Heart right ventricle (tissue), 16 donors: ENCODE results near the gene TPM1. TPM values are rescaled to one million over a fixed set of nuclear protein-coding genes. Genes with fewer than 3 reads are reported as not detected.

Experiments
- ATAC-seq, 8 donors: fragments of 200-7000 bp; cut with Tn5 transposase; one replicate each; pipeline ENCODE4 v1.9.1; 2020; ENCODE audit warnings: mild to moderate bottlenecking in 8 of 8, moderate library complexity in 8 of 8, moderate number of reproducible peaks in 1 of 8
- DNase-seq, 2 donors: peaks; one replicate each; pipeline ENCODE4 v3.0.0-alpha.2; 2020
- H3K27ac ChIP-seq, 10 donors: fragments of 200-600 bp; sonication (generic) in 2 of 10; one replicate each; pipeline versions ENCODE4 v1.5.0 to v1.8.0; 2020 to 2022; ENCODE audit warnings: mild to moderate bottlenecking in 3 of 10
- H3K27me3 ChIP-seq, 7 donors: fragments of 200-600 bp; one replicate each; pipeline ENCODE4 v1.8.0; 2021 to 2022; ENCODE audit warnings: mild to moderate bottlenecking in 2 of 7
- H3K36me3 ChIP-seq, 9 donors: fragments of 200-600 bp; sonication (generic) in 1 of 9; one replicate each; pipeline versions ENCODE4 v1.5.0 to v1.8.0; 2020 to 2022; ENCODE audit warnings: mild to moderate bottlenecking in 2 of 9
- H3K4me1 ChIP-seq, 9 donors: fragments of 200-600 bp; sonication (generic) in 1 of 9; one replicate each; pipeline versions ENCODE4 v1.5.0 to v1.8.0; 2020 to 2022; ENCODE audit warnings: mild to moderate bottlenecking in 4 of 9
- H3K4me3 ChIP-seq, 10 donors: fragments of 200-600 bp; sonication (generic) in 2 of 10; one replicate each; pipeline versions ENCODE4 v1.5.0 to v1.8.0; 2020 to 2022; ENCODE audit warnings: mild to moderate bottlenecking in 7 of 10, moderate library complexity in 2 of 10
- H3K9me3 ChIP-seq, 11 donors: fragments of 200-600 bp in 10 of 11; sonication (generic) in 2 of 11; one replicate each; pipeline versions ENCODE4 v1.5.0 to v1.8.0; 2013 to 2022; ENCODE audit warnings: mild to moderate bottlenecking in 2 of 11, control low read depth in 1 of 11, moderate library complexity in 1 of 11
- CTCF ChIP-seq, 9 donors: fragments of 200-600 bp; sonication (generic) in 2 of 9; IDR thresholded peaks; one replicate each; pipeline versions ENCODE4 v1.5.0 to v1.8.0; 2021 to 2022; ENCODE audit warnings: antibody characterized with exemption in 9 of 9, mild to moderate bottlenecking in 5 of 9, moderate library complexity in 1 of 9
- WGBS, 2 donors: extraction: QIAGEN DNeasy Blood & Tissue Kit; methylation state at CpG; one replicate each; pipeline ENCODE4 v1.1.7; 2013; ENCODE audit warnings: inconsistent platforms in 1 of 2; 5-methylcytosine and 5-hydroxymethylcytosine counted together
- intact Hi-C, 10 donors: fragments of 100-400 bp; cut with DNase I; formaldehyde crosslinking; loops; one replicate each; pipeline versions ENCODE4 v1.11.1 to v1.14.2; 2022
- polyA plus RNA-seq, 2 donors: library from polyadenylated mRNA; stranded (reverse); fragments of 200-250 nt; gene quantifications; one replicate each; pipeline ENCODE4 v1.2.3, GENCODE V29; 2013
- total RNA-seq, 10 donors: library from RNA; stranded (reverse); fragmentation: NEBNext Ultra II Directional in 3 of 10; extraction: Animal tissue kit (Norgen Biotek cat#: 25700) in 3 of 10; gene quantifications; one replicate each; pipeline versions ENCODE4 v1.2.1 to v1.2.4, GENCODE V29; 2021 to 2023
- donor health status: Arrhythmogenic right ventricular cardiomyopathy.
- donor health status: ischemic (EF 13 %, LVEDD 7.1; RV severe dilation, severe dysfunction).
- donor health status: healthy with polysubstance abuse.
- donor health status: DM: no; HTN: yes; CAD: no.
- donor health status: DM: no; HTN: no; CAD: no.
- donor health status: ischemic (EF 25% LVEDD 6.9; RV normal size, moderate dysfunction).
- donor health status: ischemic (EF 25% LVEDD 5.7; RV mildly dilated, moderate dysfunction).
- donor health status: healthy.
- donor health status: DM: yes; HTN: yes; CAD: no.
- donor health status: Ischemic cardiomyopathy.
- donor health status: ischemic (EF 35%, LVEDD 5.7; RV mildly dilated, moderate dysfunction).
- donor health status: nonischemic (EF 11% LVEDD 7.7; RV severe dilation, severe dysfunction).
- donor health status: DM: yes; HTN: yes; CAD: no.
- donor health status: PGD.
- donor health status: ischemic (EF 29% LVEDD 5.4; RV normal size, mild dysfunction).
- donor health status: nonischemic (EF 23%, LVEDD 6.1; RV moderate dilation, normal function).

TPM1 gene
- total and polyA plus RNA-seq, 12 donors: 10,066 to 18,091 (median 14,403) TPM

GRCh38 chr15:63013052-63013808 is 29.3 kb upstream of the TPM1 start:
- TF ChIP-seq CTCF (IDR thresholded peaks at IDR 0.05): no peak
- DNase-seq (no peak), ATAC-seq (peak in 7 of 8 donors; percentile 15 to 63 (median 43))
- H3K9me3 ChIP-seq: peaks cover 0 to 4% (median 0%) of the 10 kb centered on the region in 11 donors
- intact Hi-C loops: no loop called here
- H3K36me3 ChIP-seq: no peaks in the 10 kb centered on the region
- H3K27me3 ChIP-seq: no peaks in the 10 kb centered on the region
- no peak overlapping the region for H3K4me3 ChIP-seq
- H3K4me1 ChIP-seq: peaks cover 4 to 32% (median 20%) of the 10 kb centered on the region in 9 donors
- peak overlapping the region in 2 of 10 donors; percentile 16 to 53 for H3K27ac ChIP-seq
- WGBS, 2 donors: 51 to 58% methylated on average over 11 of the region's 11 CpGs

GRCh38 chr15:63014578-63014977 is 28.0 kb upstream of the TPM1 start:
- TF ChIP-seq CTCF (IDR thresholded peaks at IDR 0.05): no peak
- Histone ChIP-seq H3K4me3 (no peak overlapping the region), H3K27ac (no peak overlapping the region), H3K27me3 (no peaks in the 10 kb centered on the region), H3K36me3 (no peaks in the 10 kb centered on the region), H3K9me3 (peaks cover 0 to 7% (median 0%) of the 10 kb centered on the region in 11 donors), H3K4me1 (peaks cover 4 to 32% (median 20%) of the 10 kb centered on the region in 9 donors)
- 88% methylated on average over 4 of the region's 4 CpGs for WGBS, 2 donors
- intact Hi-C loops: no loop called here
- peak in 1 of 8 donors; percentile 9 for ATAC-seq
- no peak for DNase-seq

GRCh38 chr15:63015618-63016017 is 26.9 kb upstream of the TPM1 start:
- TF ChIP-seq CTCF (IDR thresholded peaks at IDR 0.05): no peak
- no peaks in the 10 kb centered on the region for H3K27me3 ChIP-seq
- peaks cover 4 to 32% (median 20%) of the 10 kb centered on the region in 9 donors for H3K4me1 ChIP-seq
- intact Hi-C loops: no loop called here
- H3K27ac ChIP-seq: peak overlapping the region in 2 of 10 donors; percentile 38 to 55
- DNase-seq (peak in 1 of 2 donors; percentile 22), ATAC-seq (peak in 7 of 8 donors; percentile 48 to 81 (median 64))
- H3K36me3 ChIP-seq: no peaks in the 10 kb centered on the region
- H3K9me3 ChIP-seq: peaks cover 0 to 7% (median 0%) of the 10 kb centered on the region in 11 donors
- WGBS, 2 donors: 22 to 45% methylated on average over 1 of the region's 1 CpG
- H3K4me3 ChIP-seq: no peak overlapping the region

DNA sequence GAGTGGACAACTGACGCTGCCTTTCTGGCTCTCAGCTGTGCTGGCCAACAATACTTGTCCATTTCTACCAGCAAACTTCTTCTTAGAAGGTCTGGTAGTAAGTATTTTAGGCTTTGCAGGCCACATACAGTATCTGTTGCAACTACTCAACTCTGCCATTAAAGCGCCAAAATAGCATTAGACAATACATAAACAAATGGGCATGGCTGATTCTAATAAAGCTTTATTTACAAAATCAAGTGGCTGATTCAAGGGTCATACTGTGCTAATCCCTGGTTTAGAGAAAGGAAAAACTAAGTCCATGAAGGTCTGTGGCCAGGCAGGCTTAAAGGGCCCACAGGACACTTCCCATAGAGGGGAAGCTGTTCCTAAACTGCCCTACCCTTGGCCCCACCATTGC is 26.3 kb upstream of the TPM1 start:
- TF ChIP-seq CTCF (IDR thresholded peaks at IDR 0.05): no peak
- intact Hi-C loops: no loop called here
- no peak for ATAC-seq

More for the DNA sequence above, 26.3 kb upstream of the TPM1 start:
- Histone ChIP-seq H3K9me3 (peaks cover 0 to 7% (median 0%) of the 10 kb centered on the region in 11 donors), H3K4me1 (peaks cover 4 to 32% (median 20%) of the 10 kb centered on the region in 9 donors), H3K27me3 (no peaks in the 10 kb centered on the region), H3K36me3 (no peaks in the 10 kb centered on the region), H3K27ac (peak overlapping the region in 2 of 10 donors; percentile 38 to 55), H3K4me3 (no peak overlapping the region)
- 96 to 97% methylated on average over 2 of the region's 2 CpGs for WGBS, 2 donors
- DNase-seq: no peak
